Fibroblast of villous mesenchyme (primary cell): ENCODE measurements around the gene SPINT2. TPM values are rescaled to one million over a fixed set of nuclear protein-coding genes. Genes with fewer than 3 reads are reported as not detected.

Source experiments
- DNase-seq: peaks from one replicate; pipeline ENCODE4 v3.0.0-alpha.2; 2010; ENCODE audit warnings: low read depth
- H3K4me3 ChIP-seq: 2 replicates; pipeline ENCODE4 v1.5.1; 2011; ENCODE audit warnings: low read depth, mild to moderate bottlenecking, low read length
- CTCF ChIP-seq: IDR thresholded peaks from 2 replicates; pipeline ENCODE4 v1.5.1; 2012; ENCODE audit warnings: low read depth, mild to moderate bottlenecking, low read length; ENCODE audit not compliant: insufficient read depth
- total RNA-seq: library from RNA; depleted of rRNA; stranded (reverse); fragments of >200 nt; gene quantifications from 2 replicates; pipeline ENCODE4 v1.2.3, GENCODE V29; 2012

SPINT2 gene
- total RNA-seq, 1 donor, result 3.5 TPM

- H3K4me3 ChIP-seq, result no peak overlapping the region
- TF ChIP-seq CTCF, result no peak
- DNase-seq, result no peak
Measured at GRCh38 chr19:38278751-38279150, 14.4 kb downstream of the SPINT2 start.

- no peak for TF ChIP-seq CTCF
- DNase-seq, result no peak
- H3K4me3 ChIP-seq, result no peak overlapping the region
Measured at GRCh38 chr19:38280030-38280921, 15.9 kb downstream of the SPINT2 start.

GRCh38 chr19:38281811-38282566, 17.6 kb downstream of the SPINT2 start:
- DNase-seq, result no peak
- no peak for TF ChIP-seq CTCF
- H3K4me3 ChIP-seq, result no peak overlapping the region

- H3K4me3 ChIP-seq, result no peak overlapping the region
- no peak for TF ChIP-seq CTCF
- DNase-seq, result no peak
Measured at GRCh38 chr19:38283271-38283670, 18.9 kb downstream of the SPINT2 start.

GRCh38 chr19:38284422-38284821, 20.0 kb downstream of the SPINT2 start:
- no peak for DNase-seq
- TF ChIP-seq CTCF, result no peak
- H3K4me3 ChIP-seq, result no peak overlapping the region

- peak; percentile 61 for DNase-seq
- H3K4me3 ChIP-seq, result no peak overlapping the region
- no peak for TF ChIP-seq CTCF
Measured at GRCh38 chr19:38285567-38285966, 21.2 kb downstream of the SPINT2 start.
